Progenitor cell of endocrine pancreas (in vitro differentiated cells): ENCODE measurements around the gene CHRM4. TPM values are rescaled to one million over a fixed set of nuclear protein-coding genes. Genes with fewer than 3 reads are reported as not detected.

Source experiments
- DNase-seq: peaks from one replicate; pipeline ENCODE4 v3.0.0; 2021; ENCODE audit warnings: low spot score; ENCODE audit not compliant: unreplicated experiment
- H3K27ac Mint-ChIP-seq: 2 replicates; pipeline ENCODE4 v1.8.0; 2021; ENCODE audit warnings: mild to moderate bottlenecking, moderate library complexity, mixed read lengths
- H3K27me3 Mint-ChIP-seq: 2 replicates; pipeline ENCODE4 v1.8.0; 2021; ENCODE audit warnings: mixed read lengths
- H3K36me3 Mint-ChIP-seq: 2 replicates; pipeline ENCODE4 v1.8.0; 2022; ENCODE audit warnings: mixed read lengths; ENCODE audit not compliant: insufficient read depth
- H3K4me1 Mint-ChIP-seq: 2 replicates; pipeline ENCODE4 v1.8.0; 2021; ENCODE audit warnings: low read depth, mixed read lengths
- H3K4me3 Mint-ChIP-seq: 2 replicates; pipeline ENCODE4 v1.8.0; 2021; ENCODE audit warnings: low read depth, mild to moderate bottlenecking, moderate library complexity, mixed read lengths
- H3K9me3 Mint-ChIP-seq: 2 replicates; pipeline ENCODE4 v1.8.0; 2021; ENCODE audit warnings: low read depth, mixed read lengths
- CTCF ChIP-seq: fragments of 200-600 bp; sonication (generic); IDR thresholded peaks from one replicate; pipeline ENCODE4 v1.5.0; 2021; ENCODE audit warnings: antibody characterized with exemption, mild to moderate bottlenecking; ENCODE audit not compliant: unreplicated experiment
- microRNA-seq: library from miRNA; unstranded; fragments of <30 nt; microRNA quantifications from one replicate; pipeline ENCODE4 v1.1.0, GENCODE V29; 2020; ENCODE audit warnings: borderline number of aligned reads; ENCODE audit not compliant: unreplicated experiment
- total RNA-seq: library from RNA; stranded (reverse); gene quantifications from 2 replicates; pipeline ENCODE4 v1.2.1, GENCODE V29; 2021

CHRM4 gene
- total RNA-seq, 1 donor from 2014 or later: 0.81 TPM

DNA sequence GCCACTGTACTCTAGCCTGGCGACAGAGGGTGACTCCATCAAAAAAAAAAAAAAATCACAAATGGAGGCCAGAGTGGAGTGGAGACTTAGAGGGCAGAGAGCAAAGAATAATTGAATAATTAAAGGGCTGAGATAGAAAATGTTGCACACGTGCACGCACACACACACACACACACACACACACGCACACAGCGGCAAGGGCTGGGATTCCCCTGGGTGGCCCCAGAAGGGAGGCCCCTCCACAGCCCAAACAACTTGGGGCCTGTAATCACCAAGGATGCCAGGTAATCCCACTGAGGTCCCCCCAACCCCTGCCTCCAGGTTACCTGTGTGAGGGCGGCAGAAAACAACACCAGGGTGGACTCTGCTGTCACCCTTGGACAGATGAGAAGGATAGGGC lies 56.3 kb downstream of the CHRM4 start:
- H3K9me3 Mint-ChIP-seq: no peaks in the 10 kb centered on the region
- peaks cover 15% of the 10 kb centered on the region for H3K4me1 Mint-ChIP-seq
- H3K36me3 Mint-ChIP-seq: no peaks in the 10 kb centered on the region
- no peak for TF ChIP-seq CTCF
- peaks cover 58% of the 10 kb centered on the region for H3K27me3 Mint-ChIP-seq
- H3K4me3 Mint-ChIP-seq: no peak overlapping the region
- no peak overlapping the region for H3K27ac Mint-ChIP-seq
- no peak for DNase-seq

GRCh38 chr11:46334211-46334610 lies 57.4 kb downstream of the CHRM4 start:
- Mint-ChIP-seq H3K4me3 (no peak overlapping the region), H3K27ac (no peak overlapping the region), H3K4me1 (peaks cover 14% of the 10 kb centered on the region), H3K27me3 (peaks cover 64% of the 10 kb centered on the region), H3K36me3 (no peaks in the 10 kb centered on the region), H3K9me3 (no peaks in the 10 kb centered on the region)
- no peak for DNase-seq
- TF ChIP-seq CTCF: no peak

Small RNAs within 50 kb of the gene (microRNA-seq; reads per million reads assigned to microRNA genes)
- not detected for gene MIR4688

Other genes with a start within 250 kb of the CHRM4 start
- 9.5 and 9.6 TPM in 2 replicates for gene CREB3L1, start 114.1 kb downstream of the CHRM4 start, total RNA-seq
- 55.1 and 58.3 TPM in 2 replicates for gene DGKZ, start 44.3 kb downstream of the CHRM4 start, total RNA-seq
- 1,921 and 2,040 TPM in 2 replicates for gene MDK, start 10.1 kb downstream of the CHRM4 start, total RNA-seq
- 44.0 and 45.3 TPM in 2 replicates for gene AMBRA1, start 202.2 kb upstream of the CHRM4 start, total RNA-seq
- gene HARBI1, start 225.5 kb upstream of the CHRM4 start, total RNA-seq: 7.9 and 9.0 TPM in 2 replicates
- 65.6 and 69.8 TPM in 2 replicates for gene ATG13, start 225.8 kb upstream of the CHRM4 start, total RNA-seq